Renal pelvis (tissue), 4 donors: ENCODE measurements around the gene SPTBN4. TPM values are rescaled to one million over a fixed set of nuclear protein-coding genes. Genes with fewer than 3 reads are reported as not detected.
"Not testable (repeated sequence)": the region's sequence is repeated elsewhere in the genome, so short reads cannot be mapped to it uniquely, and the experiment has no call there.

Source experiments
- DNase-seq: peaks from one replicate; pipeline ENCODE4 v3.0.0-alpha.2; 2013
- polyA plus RNA-seq, 3 donors: library from polyadenylated mRNA; unstranded; fragments of 120-200 nt; gene quantifications; one replicate each; pipeline ENCODE4 v1.2.1, GENCODE V29; 2013; ENCODE audit not compliant: insufficient read length in 3 of 3

The SPTBN4 gene
- polyA plus RNA-seq, 3 donors: 1.4 to 2.0 (median 1.8) TPM

DNA sequence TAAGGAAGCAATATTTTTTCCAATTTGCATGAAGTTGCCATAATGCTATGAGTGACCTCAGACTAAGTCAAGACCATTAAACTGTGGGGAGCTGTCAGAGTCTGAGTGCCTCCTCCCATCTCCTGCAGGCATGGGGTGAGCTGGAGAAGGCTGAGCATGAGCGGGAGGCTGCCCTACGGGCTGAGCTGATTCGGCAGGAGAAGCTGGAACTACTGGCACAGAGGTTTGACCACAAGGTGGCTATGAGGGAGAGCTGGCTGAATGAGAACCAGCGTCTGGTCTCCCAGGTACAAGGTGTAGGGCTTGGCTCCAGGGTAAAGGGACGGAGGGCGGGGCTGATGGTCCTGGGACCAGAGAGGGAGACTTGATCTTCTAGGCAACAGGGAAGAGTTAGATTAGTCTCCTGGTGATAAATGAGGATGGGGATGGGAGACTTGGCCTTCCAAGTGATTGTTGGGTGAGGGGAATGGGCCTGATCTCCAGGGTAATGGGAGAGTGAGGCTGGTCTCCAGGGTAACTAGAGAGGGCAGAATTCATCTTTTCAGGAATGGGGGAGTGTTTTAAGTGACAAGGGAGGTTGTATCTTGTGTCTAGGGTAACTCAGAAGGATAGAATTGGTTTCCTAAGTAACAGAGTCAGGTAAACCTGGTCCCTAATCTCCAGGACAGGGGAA is 36.0 kb downstream of the SPTBN4 start:
- DNase-seq: no peak

DNA sequence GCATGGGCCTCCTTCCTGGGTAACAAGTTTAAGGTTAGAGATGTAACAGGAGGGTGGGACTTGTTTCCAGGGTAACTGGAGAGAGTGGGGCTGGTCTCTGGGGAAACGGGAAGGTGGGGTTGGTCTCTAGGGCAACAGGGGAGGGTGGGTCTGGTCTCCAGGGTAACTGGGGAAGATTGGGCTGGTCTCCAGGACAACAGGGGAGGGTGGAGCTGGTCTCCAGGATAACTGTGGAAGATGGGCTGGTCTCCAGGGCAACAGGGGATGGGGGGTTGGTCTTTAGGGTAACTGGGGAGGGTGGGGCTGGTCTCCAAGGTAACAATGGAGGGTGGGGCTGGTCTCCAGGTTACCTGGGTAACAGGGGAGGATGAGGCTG is 36.5 kb downstream of the SPTBN4 start:
- no peak for DNase-seq

DNA sequence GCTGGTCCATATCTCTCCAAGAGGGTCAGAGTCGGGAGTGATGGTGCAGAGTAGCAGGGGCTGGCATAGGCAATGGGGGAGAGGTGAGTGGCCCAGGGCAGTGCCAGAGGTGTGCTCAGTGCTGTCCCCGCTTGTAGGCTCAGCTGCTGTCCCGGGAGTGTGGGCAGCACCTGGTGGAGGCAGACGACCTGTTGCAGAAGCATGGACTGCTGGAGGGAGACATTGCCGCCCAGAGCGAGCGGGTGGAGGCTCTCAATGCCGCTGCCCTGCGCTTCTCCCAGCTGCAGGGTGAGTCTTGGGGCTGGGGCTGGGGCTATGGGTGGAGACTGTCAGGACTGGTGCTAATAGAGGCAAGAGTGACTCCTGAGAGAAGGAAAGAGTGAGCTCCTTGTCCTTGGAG is 39.3 kb downstream of the SPTBN4 start:
- DNase-seq: no peak

DNA sequence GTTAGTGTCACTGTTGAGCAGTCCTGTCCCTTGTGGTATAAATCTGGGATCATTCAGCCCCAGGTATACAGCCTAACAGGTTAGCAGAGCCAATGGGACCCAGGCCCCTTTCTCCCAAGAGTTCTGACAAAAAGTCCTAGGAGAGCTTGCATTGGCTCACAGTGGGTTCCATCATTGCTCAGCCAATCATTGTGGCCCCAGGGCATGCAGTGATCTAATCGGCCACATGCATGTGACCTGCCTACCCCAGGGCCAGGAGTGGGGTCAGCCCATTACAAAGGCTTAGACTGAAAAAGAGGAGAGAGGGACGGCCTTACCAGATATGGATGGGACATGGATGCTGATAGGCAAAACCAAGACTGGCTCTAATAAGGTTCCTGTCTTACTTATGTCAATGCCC is 41.1 kb downstream of the SPTBN4 start:
- no peak for DNase-seq

DNA sequence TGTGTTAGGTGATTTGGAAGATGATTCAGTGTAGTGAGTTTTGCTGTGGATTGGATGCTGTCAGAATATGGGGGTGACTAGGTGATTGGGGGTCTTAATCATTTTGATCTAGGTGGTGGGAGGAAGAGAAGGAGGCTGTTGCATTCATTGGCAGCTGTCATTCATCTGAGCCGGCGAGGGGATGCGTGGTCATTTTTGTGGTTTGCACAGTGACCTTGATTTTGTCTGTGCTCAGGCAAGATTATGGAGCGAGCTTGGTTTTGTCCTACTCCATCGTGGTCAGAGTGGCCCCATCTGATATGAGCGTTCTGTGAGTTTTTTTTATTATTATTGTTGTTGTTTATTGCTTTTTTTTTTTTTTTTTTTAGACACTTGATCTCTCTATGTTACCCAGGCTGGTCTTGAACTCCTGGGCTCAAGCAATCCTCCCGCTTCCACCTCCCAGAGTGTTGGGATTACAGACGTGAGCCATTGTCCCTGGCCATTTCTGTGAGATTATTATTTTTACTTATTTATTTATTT is 42.0 kb downstream of the SPTBN4 start:
- DNase-seq: no peak

DNA sequence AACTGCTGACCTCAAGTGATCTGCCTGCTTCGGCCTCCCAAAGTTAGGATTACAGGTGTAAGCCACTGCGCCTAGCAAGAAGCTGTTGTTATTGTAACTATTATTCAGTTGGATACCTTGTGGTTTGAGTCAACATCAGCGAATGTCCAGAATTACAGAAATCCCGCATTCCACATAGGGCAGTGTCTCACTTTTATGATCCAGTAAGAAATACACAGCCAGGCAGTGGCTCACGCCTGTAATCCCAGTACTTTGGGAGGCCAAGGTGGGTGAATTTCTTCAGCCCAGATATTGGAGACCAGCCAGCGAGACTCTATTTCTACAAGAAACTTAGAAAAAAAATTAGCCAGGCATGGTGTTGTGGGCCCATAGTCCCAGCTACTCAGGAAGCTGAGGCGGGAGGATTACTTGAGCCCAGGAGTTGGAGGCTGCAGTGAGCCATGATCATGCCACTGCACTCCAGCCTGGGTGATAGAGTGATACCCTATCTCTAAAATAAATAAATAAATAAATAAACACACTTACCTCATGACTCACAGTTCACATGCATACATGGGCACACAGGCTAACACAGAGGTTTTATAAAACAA is 43.8 kb downstream of the SPTBN4 start:
- no peak for DNase-seq

DNA sequence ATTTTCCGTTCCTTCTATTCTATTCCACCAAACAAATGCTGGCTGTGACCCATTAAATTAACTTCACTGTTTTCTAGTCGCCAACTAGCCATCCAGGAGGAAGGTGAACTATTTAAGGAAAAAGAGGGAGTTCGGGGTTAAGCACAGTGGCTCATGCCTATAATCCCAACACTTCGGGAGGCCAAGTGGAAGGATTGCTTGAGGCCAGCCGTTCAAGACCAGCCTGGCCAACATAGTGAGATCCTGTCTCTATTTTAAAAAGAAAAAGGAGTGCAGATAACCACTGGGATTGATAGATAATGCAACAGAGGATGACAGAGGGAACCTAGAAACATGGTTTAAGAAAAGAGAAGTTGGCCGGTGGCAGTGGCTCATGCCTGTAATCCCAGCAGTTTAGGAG is 44.7 kb downstream of the SPTBN4 start:
- no peak for DNase-seq

DNA sequence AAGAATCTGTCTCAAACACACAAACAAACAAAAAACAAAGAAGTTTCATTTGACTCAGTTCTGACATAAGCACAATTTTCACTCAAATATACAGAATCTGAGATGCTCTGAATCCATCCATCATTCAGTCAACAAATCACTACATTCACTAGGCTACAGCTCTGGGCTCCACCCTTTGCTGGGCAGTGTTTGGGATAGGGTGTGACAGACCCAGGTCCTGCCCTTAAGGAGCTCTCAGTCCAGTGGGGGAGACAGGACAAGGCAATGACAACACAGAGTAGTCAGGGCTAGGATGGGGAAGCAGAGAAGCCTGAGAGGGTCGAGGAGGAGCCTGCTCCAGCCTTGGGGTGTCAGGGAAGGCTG is 45.3 kb downstream of the SPTBN4 start:
- DNase-seq: no peak

DNA sequence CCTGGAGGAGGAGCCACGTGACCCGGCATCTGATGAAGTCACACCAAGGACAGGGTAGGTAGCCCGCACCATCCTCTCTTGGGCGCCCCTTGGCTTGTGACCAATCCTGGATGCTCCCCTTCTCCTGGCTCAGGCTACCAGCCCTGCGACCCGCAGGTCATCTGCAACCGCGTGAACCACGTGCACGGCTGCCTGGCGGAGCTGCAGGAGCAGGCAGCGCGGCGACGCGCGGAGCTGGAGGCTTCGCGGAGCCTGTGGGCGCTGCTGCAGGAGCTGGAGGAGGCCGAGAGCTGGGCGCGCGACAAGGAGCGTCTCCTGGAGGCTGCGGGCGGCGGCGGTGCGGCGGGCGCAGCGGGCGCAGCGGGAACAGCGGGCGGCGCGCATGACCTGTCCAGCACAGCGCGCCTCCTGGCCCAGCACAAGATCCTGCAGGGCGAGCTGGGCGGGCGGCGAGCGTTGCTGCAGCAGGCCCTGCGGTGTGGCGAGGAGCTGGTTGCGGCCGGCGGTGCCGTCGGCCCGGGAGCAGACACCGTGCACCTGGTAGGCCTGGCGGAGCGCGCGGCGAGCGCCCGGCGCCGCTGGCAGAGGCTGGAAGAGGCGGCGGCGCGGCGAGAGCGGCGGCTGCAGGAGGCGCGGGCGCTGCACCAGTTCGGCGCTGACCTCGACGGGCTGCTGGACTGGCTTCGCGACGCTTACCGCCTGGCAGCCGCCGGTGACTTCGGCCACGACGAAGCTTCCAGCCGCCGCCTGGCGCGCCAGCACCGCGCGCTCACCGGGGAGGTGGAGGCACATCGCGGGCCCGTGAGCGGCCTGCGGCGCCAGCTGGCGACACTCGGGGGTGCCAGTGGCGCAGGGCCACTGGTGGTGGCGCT is 45.9 kb downstream of the SPTBN4 start:
- DNase-seq: no peak

DNA sequence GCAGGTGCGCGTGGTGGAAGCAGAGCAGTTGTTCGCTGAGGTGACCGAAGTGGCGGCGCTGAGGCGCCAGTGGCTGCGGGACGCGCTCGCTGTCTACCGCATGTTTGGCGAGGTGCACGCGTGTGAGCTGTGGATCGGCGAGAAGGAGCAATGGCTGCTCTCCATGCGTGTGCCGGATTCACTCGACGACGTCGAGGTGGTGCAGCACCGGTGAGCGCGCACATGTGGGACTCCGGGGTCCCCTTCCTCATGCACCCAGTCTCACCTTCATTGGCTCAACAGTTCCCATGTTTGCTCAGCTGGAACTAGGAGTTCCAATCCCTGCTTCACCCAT is 46.5 kb downstream of the SPTBN4 start:
- DNase-seq: no peak

DNA sequence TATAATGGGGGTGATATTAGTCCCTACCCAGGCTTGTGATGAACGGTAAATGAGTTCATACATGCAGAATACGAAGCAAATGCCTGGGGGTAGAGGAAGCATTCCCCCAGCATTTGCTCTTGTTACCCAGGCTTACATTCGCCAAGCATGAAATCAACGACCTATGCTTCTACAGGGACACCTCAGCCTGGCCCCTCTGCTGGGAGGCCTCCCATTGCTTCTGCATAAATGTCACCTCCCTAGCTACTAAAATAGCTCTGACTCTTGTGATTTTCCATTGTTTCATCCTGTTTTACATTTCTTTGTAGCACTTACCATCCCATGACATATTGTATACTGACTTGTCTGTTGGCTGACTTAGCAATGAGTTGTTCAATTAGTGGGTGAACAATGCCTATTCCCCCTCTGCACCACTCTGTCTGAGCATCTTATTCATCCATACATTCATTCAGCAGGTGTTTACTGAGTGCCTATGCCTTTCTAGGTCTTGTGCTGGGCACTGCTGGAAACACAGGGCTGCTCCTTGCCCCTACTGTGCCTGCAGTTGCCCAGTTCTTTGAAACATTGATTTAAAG is 47.0 kb downstream of the SPTBN4 start:
- DNase-seq: no peak

DNA sequence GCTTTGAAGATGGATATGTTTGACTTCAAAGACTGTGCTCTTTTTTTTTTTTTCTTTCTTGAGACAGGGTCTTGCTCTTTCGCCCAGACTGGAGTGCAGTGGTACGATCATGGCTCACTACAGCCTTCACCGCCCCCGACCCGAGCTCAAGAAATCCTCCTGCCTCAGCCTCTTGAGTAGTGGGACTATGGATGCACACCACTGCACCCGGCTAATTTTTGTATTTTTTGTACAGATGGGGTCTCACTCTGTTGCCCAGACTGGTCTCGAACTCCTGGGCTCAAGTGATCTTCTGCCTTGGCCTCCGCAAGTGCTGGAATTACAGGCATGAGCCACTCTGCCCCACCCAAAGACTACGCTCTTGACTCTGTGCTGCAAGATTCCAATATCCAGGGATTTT is 50.4 kb downstream of the SPTBN4 start:
- DNase-seq: no peak

DNA sequence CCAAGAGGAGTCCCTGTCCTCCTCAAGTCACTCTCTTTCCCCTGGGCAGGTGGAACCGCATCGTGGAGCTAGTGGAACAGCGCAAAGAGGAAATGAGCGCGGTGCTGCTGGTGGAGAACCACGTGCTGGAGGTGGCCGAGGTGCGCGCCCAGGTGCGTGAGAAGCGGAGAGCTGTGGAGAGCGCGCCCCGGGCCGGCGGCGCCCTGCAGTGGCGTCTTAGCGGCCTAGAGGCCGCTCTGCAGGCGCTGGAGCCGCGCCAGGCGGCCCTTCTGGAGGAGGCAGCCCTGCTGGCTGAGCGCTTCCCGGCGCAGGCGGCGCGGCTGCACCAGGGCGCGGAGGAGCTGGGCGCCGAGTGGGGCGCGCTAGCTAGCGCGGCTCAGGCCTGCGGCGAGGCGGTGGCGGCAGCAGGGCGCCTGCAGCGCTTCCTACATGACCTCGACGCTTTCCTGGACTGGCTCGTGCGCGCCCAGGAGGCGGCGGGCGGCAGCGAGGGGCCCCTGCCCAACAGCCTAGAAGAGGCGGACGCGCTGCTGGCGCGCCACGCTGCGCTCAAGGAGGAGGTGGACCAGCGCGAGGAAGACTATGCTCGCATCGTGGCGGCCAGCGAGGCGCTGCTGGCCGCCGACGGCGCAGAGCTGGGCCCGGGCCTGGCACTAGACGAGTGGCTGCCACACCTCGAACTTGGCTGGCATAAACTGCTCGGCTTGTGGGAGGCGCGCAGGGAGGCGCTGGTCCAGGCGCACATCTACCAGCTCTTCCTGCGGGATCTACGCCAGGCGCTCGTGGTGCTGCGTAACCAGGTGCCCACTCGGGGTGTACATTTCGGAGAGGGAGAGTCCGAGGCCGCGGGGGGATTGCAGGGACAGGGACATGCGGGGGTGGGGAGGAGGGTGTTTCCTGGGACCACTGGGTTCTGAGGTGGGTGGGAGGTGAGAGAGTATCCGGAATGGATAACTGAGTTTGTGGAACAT is 52.8 kb downstream of the SPTBN4 start:
- DNase-seq: no peak

DNA sequence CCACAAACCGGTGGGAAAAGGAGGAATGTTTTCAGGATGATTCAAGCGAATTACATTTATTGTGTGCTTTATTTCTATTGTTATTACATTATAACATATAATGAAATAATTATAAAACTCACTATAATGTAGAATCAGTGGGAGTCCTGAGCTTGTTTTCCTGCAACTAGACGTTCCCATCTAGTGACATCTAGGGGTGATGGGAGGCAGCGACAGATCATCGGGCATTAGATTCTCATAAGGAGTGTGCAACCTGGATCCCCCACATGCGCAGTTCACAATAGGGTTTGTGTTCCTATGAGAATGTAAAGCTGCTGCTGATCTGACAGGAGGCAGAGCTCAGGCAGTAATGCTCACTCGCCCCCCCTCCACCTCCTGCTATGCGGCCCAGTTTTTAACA is 54.5 kb downstream of the SPTBN4 start:
- DNase-seq: no peak

DNA sequence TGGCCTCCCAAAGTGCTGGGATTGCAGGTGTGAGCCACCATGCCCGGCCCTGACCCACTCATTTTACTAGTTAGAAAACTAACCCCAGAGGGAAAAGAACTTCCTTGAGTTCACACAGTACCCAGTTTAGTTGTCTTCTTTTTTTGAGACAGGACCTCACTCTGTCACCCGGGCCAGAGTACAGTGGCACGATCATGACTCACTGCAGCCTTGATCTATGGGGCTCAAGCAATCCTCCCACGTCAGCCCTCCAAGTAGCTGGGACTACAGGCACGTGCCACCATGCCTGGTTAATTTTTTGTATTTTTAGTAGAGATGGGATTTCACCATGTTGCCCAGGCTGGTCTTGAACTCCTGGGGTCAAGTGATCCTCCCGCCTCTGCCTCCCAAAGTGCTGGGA is 55.1 kb downstream of the SPTBN4 start:
- DNase-seq: not testable (repeated sequence)

DNA sequence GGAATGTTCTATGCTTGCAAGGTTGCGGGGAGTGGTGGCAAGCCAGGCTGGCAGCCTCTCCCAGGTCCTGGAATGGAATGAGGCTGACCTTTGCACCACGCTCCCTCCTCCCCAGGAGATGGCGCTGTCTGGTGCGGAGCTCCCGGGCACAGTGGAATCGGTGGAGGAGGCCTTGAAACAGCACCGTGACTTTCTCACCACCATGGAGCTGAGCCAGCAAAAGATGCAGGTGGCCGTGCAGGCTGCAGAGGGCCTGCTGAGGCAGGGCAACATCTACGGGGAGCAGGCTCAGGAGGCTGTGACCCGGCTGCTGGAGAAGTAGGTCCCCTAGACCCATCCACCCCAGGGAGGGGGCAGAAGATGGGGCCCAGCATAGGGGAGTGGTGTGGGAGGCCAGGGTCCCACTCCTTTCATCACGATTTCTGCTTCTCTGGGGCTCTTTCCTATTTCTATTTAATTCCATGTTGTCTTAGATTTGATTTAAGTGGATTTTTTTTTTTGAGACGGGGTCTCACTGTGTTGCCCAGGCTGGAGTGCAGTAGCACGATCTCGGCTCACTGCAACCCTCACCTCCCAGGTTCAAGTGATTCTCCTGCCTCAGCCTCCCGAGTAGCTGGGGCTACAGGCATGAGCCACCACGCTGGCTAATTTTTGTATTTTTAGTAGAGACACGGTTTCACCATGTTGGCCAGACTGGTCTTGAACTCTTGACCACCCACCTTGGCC is 56.7 kb downstream of the SPTBN4 start:
- peak; percentile 64 for DNase-seq

DNA sequence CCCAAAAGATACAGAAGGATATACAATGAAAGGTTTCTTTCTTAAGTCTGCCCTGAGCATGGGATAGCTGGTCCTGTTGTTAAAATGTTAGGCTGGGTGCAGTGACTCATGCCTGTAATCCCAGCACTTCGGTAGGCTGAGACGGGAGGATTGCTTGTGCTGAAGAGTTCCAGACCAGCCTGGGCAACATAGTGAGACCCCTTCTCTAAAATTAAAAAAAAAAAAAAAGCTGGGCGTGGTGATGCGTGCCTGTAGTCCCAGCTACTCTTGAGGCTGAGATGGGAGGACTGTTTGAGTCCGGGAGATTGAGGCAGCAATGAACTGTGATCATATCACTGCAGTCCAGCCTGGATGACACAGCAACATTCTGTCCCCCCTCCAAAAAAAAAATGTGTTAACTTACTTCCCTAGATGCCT is 57.3 kb downstream of the SPTBN4 start:
- DNase-seq: no peak

DNA sequence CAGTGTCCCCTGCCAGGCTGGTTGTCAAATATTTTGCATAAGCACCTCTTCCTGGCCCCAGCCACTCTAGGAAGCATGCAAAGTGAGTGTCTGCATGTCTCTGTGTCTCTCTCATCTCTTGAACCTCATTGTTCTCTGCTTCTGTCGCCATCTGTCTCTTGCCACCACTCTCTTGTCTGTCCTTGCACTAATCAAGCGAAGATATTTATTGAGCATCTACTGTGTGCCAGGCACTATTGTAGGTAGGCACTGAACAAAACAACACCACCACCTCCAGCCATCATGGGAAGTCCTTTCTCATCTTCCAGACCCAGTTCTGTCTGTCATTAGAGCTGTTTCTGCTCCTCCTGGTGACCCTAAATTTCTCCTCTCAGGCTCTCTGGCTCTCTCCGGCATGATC is 57.9 kb downstream of the SPTBN4 start:
- no peak for DNase-seq

DNA sequence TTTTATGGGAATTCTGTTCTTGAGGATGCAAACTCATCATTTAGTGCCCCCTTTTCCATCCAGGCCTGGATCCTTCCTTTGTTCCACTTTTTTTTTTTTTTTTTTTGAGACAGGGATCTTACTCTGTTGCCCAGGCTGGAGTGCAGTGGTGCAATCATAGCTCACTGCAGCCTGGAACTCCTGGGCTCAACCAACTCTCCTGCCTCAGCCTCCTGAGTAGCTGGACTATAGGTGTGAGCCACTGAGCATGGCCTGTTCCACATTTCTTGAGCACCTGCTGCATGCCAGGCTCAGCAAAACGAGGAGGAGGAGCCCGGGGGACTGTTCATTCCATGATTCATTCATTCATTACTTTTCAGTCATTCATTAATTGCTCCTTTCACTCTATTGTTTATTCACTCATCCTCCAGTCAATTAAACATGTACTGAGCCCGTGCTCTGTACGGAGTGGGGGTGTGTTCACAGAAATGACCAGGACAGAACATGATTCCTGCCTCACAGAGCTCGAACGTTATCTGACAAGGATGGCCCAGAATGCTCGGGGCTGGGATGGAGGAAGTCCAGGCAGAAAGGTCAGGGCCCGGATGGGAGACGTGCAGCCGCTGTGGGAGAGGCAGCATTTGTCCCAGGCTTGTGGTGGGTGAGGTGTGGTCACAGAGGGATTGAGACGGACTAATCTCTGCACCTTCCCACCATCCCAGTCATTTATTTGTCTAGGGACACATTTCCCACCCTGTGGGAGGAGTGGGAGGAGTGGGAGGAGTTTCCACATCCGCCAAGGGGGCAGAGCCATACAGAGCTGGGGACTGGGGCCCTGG is 58.6 kb downstream of the SPTBN4 start:
- DNase-seq: no peak

DNA sequence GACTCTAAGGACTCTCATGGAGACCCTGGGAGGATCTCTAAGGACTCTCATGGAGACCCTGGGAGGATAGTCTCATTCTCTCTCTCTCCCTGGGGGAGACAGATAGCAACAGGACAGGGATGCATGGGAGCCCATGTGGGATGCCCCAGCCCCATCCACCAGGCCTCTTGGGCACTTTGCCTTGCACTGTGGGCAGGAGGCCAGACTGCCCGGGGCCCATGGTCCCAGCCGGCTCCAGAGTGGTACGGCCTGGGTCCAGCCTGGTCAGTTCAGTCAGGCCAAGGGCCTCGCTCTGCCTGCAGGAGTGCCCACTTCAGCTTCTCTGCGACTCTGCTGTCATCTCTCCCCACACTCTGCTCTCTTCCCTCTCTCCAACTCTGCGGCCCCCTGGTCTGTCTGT is 61.3 kb downstream of the SPTBN4 start:
- DNase-seq: no peak
